ENCODE measurements around the gene SLC25A11.
A peak's percentile ranks its signal among the peaks of the same experiment; 100 is the strongest.

The SLC25A11 gene

DNA sequence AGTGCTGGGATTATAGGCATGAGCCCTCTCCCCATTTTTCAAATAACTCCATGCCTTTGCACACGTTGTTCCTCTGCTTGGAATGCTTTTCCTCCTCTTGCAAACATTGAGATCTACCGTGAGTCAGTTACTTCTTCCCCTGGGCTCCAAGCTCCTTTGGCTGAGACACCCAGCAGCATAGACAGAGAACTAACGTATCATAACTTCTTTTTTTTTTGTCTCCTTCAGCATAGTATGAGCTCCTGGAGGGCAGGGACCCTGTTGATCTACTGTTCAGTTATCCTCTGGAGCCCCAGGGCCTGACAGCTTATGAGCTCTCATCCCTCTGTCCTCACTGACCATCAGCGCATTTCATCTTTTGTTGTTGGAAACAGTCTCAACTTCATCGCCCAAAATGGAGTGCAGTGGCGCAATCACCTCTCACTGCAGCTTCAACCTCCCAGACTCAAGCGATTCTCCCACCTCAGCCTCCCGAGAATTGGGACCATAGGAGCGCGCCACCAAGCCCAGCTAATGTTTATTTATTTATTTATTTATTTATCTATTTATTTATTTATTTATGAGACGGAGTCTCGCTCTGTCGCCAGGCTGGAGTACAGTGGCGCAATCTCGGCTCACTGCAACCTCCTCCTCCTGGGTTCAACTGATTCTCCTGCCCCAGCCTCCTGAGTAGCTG lies 25.6 kb upstream of the SLC25A11 start:
- Histone ChIP-seq H3K4me1 (ENCODE audit: control insufficient read depth, insufficient read depth, low read length) (peaks cover 3% of the 10 kb centered on the region; the same call in 1 of the 2 replicates), H3K36me3 (ENCODE audit: control insufficient read depth, insufficient read depth, low read length) (0 out of 2 replicates have a peak, but pooled peaks cover 5% of the 10 kb centered on the region), H3K9me3 (ENCODE audit: control insufficient read depth, insufficient read depth, low read length) (no peaks in the 10 kb centered on the region), H3K27me3 (ENCODE audit: control insufficient read depth, insufficient read depth, low read length) (no peaks in the 10 kb centered on the region), H3K27ac (ENCODE audit: low read length) (no peak overlapping the region), H3K4me3 (ENCODE audit: low read length) (no peak overlapping the region)
- no CpG with 5 or more reads among the region's 15 CpGs for WGBS (ENCODE audit: insufficient coverage, insufficient read length)
- no peak for DNase-seq (ENCODE audit: low read depth, low spot score)

GRCh38 chr17:4960279-4960922 lies 20.6 kb upstream of the SLC25A11 start:
- H3K9me3 ChIP-seq (ENCODE audit: control insufficient read depth, insufficient read depth, low read length) = no peaks in the 10 kb centered on the region
- no CpG with 5 or more reads among the region's 9 CpGs for WGBS (ENCODE audit: insufficient coverage, insufficient read length)
- H3K27me3 ChIP-seq (ENCODE audit: control insufficient read depth, insufficient read depth, low read length) = no peaks in the 10 kb centered on the region
- 0 out of 2 replicates have a peak, but pooled peaks cover 3% of the 10 kb centered on the region for H3K36me3 ChIP-seq (ENCODE audit: control insufficient read depth, insufficient read depth, low read length)
- no peak overlapping the region for H3K4me3 ChIP-seq (ENCODE audit: low read length)
- H3K27ac ChIP-seq (ENCODE audit: low read length) = no peak overlapping the region
- DNase-seq (ENCODE audit: low read depth, low spot score) = no peak
- peaks cover 5% of the 10 kb centered on the region for H3K4me1 ChIP-seq (ENCODE audit: control insufficient read depth, insufficient read depth, low read length)

DNA sequence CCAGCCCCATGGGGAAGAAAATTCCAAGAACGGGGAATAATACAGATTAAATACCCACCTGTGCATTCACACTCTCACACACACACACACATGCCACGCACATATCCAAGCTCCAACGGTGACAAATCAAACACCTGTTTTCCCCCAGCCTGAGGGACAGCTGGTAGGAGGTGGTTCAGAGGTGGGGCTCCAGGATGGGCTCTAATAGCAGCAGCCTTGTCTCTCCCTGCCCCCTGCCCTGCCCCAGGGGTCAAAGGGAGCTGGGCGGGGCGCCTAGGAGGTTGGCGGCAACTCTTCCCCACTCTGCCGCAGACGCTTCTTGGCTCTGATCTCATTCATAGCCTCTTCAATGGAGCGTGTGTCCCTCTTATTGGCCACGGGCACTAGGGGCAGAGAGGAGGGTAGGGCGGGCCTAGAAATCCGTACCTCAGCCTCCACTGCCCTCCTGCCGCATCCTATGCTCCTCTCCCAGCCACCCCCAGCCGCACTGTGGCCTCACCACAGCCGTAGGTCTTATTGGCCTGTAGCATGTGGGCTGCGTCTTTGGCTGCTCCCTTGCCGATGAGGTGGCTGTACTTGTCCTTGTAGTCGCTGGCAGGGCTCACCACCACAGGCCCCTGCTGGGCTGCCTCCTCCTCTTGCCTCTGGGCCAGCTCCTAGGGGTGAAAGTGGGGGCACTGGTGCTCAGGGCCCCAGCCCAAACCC lies 19.6 kb upstream of the SLC25A11 start:
- Histone ChIP-seq H3K27me3 (ENCODE audit: control insufficient read depth, insufficient read depth, low read length) (no peaks in the 10 kb centered on the region), H3K27ac (ENCODE audit: low read length) (no peak overlapping the region), H3K4me1 (ENCODE audit: control insufficient read depth, insufficient read depth, low read length) (peaks cover 5% of the 10 kb centered on the region), H3K36me3 (ENCODE audit: control insufficient read depth, insufficient read depth, low read length) (0 out of 2 replicates have a peak, but pooled peaks cover 3% of the 10 kb centered on the region), H3K4me3 (ENCODE audit: low read length) (no peak overlapping the region), H3K9me3 (ENCODE audit: control insufficient read depth, insufficient read depth, low read length) (no peaks in the 10 kb centered on the region)
- DNase-seq (ENCODE audit: low read depth, low spot score) = no peak
- no CpG with 5 or more reads among the region's 18 CpGs for WGBS (ENCODE audit: insufficient coverage, insufficient read length)

GRCh38 chr17:4958102-4958501 lies 18.3 kb upstream of the SLC25A11 start:
- Histone ChIP-seq H3K27ac (ENCODE audit: low read length) (no peak overlapping the region), H3K36me3 (ENCODE audit: control insufficient read depth, insufficient read depth, low read length) (0 out of 2 replicates have a peak, but pooled peaks cover 3% of the 10 kb centered on the region), H3K4me1 (ENCODE audit: control insufficient read depth, insufficient read depth, low read length) (peaks cover 5% of the 10 kb centered on the region), H3K9me3 (ENCODE audit: control insufficient read depth, insufficient read depth, low read length) (no peaks in the 10 kb centered on the region), H3K27me3 (ENCODE audit: control insufficient read depth, insufficient read depth, low read length) (no peaks in the 10 kb centered on the region), H3K4me3 (ENCODE audit: low read length) (no peak overlapping the region)
- no peak for DNase-seq (ENCODE audit: low read depth, low spot score)
- no CpG with 5 or more reads among the region's 3 CpGs for WGBS (ENCODE audit: insufficient coverage, insufficient read length)

GRCh38 chr17:4956493-4957061 lies 16.7 kb upstream of the SLC25A11 start:
- no peaks in the 10 kb centered on the region for H3K27me3 ChIP-seq (ENCODE audit: control insufficient read depth, insufficient read depth, low read length)
- DNase-seq (ENCODE audit: low read depth, low spot score) = no peak
- no peak overlapping the region for H3K27ac ChIP-seq (ENCODE audit: low read length)
- no CpG with 5 or more reads among the region's 10 CpGs for WGBS (ENCODE audit: insufficient coverage, insufficient read length)
- H3K4me3 ChIP-seq (ENCODE audit: low read length) = no peak overlapping the region
- peaks cover 5% of the 10 kb centered on the region for H3K4me1 ChIP-seq (ENCODE audit: control insufficient read depth, insufficient read depth, low read length)
- H3K9me3 ChIP-seq (ENCODE audit: control insufficient read depth, insufficient read depth, low read length) = no peaks in the 10 kb centered on the region
- 0 out of 2 replicates have a peak, but pooled peaks cover 3% of the 10 kb centered on the region for H3K36me3 ChIP-seq (ENCODE audit: control insufficient read depth, insufficient read depth, low read length)

DNA sequence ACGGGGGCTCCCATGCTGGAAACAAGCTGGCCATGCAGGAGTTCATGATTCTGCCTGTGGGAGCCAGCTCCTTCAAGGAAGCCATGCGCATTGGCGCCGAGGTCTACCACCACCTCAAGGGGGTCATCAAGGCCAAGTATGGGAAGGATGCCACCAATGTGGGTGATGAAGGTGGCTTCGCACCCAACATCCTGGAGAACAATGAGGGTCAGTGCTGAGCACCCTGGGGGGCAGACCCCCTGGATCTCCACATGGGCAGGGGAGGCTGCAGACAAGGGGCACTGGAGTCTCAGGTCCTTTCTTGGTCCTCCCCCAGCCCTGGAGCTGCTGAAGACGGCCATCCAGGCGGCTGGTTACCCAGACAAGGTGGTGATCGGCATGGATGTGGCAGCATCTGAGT lies 15.2 kb upstream of the SLC25A11 start:
- no peak for DNase-seq (ENCODE audit: low read depth, low spot score)
- no CpG with 5 or more reads among the region's 8 CpGs for WGBS (ENCODE audit: insufficient coverage, insufficient read length)

GRCh38 chr17:4953451-4953961 lies 13.7 kb upstream of the SLC25A11 start:
- WGBS (ENCODE audit: insufficient coverage, insufficient read length) = no CpG with 5 or more reads among the region's 14 CpGs
- Histone ChIP-seq H3K4me1 (ENCODE audit: control insufficient read depth, insufficient read depth, low read length) (0 out of 2 replicates have a peak, but pooled peaks cover 3% of the 10 kb centered on the region), H3K9me3 (ENCODE audit: control insufficient read depth, insufficient read depth, low read length) (no peaks in the 10 kb centered on the region), H3K27ac (ENCODE audit: low read length) (no peak overlapping the region), H3K27me3 (ENCODE audit: control insufficient read depth, insufficient read depth, low read length) (no peaks in the 10 kb centered on the region), H3K4me3 (ENCODE audit: low read length) (no peak overlapping the region), H3K36me3 (ENCODE audit: control insufficient read depth, insufficient read depth, low read length) (no peaks in the 10 kb centered on the region)
- DNase-seq (ENCODE audit: low read depth, low spot score) = no peak

More for the DNA sequence above, 15.2 kb upstream of the SLC25A11 start:
- Histone ChIP-seq H3K4me1 (ENCODE audit: control insufficient read depth, insufficient read depth, low read length) (peaks cover 6% of the 10 kb centered on the region; the same call in 1 of the 2 replicates), H3K36me3 (ENCODE audit: control insufficient read depth, insufficient read depth, low read length) (0 out of 2 replicates have a peak, but pooled peaks cover 3% of the 10 kb centered on the region), H3K27me3 (ENCODE audit: control insufficient read depth, insufficient read depth, low read length) (no peaks in the 10 kb centered on the region), H3K9me3 (ENCODE audit: control insufficient read depth, insufficient read depth, low read length) (no peaks in the 10 kb centered on the region), H3K4me3 (ENCODE audit: low read length) (no peak overlapping the region), H3K27ac (ENCODE audit: low read length) (no peak overlapping the region)

DNA sequence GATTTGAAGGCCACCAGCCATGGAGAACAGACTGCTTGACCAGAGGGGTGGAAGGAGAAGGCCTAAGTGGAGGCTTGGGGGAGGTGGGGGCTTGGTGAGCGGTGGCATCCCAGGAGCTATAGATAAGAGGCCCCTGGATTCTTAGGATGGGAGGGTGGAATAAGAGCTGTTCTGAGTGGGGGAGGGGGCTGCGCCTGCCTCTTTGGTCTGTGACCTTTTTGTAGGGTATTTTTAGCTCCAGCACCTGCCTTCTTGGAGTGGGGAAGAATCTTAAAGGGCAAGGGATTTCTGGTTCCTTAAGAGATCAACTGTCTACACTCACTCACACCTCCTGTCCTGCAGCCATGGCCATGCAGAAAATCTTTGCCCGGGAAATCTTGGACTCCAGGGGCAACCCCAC lies 11.6 kb upstream of the SLC25A11 start:
- no peak for DNase-seq (ENCODE audit: low read depth, low spot score)
- Histone ChIP-seq H3K27me3 (ENCODE audit: control insufficient read depth, insufficient read depth, low read length) (no peaks in the 10 kb centered on the region), H3K4me1 (ENCODE audit: control insufficient read depth, insufficient read depth, low read length) (0 out of 2 replicates have a peak, but pooled peaks cover 3% of the 10 kb centered on the region), H3K4me3 (ENCODE audit: low read length) (no peak overlapping the region), H3K27ac (ENCODE audit: low read length) (no peak overlapping the region), H3K9me3 (ENCODE audit: control insufficient read depth, insufficient read depth, low read length) (no peaks in the 10 kb centered on the region), H3K36me3 (ENCODE audit: control insufficient read depth, insufficient read depth, low read length) (peaks cover 3% of the 10 kb centered on the region)
- WGBS (ENCODE audit: insufficient coverage, insufficient read length) = no CpG with 5 or more reads among the region's 3 CpGs

DNA sequence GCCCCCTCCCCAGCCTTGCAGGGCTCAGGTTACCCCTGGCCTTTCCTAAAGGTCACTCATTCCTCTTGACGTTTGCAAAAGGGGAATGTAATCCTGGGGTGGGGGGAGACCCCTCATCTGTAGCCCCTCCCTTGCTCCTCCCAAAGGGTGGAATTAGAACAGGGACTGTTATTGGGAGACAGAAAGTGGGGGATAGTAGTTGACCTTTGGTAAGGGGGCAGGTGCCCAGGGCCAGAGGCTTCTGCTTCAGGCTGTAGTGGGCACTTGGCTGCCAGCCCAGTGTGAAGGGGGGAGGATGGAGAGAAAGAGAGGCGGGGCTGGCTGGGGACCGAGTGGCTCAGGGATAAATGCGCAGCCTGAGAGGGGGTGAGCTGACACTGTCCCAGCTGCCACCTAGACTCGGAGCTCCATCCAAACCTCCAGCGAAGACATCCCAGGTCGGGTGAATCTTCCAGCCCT lies 10.9 kb upstream of the SLC25A11 start, which contains the start of gene ENO3:
ENO3 (plus strand) TSS at position 374 of the 459 bp plus-strand sequence. CDS start 711 bp downstream, outside the sequence.
- no peaks in the 10 kb centered on the region for H3K27me3 ChIP-seq (ENCODE audit: control insufficient read depth, insufficient read depth, low read length)
- WGBS (ENCODE audit: insufficient coverage, insufficient read length) = no CpG with 5 or more reads among the region's 7 CpGs
- no peak for DNase-seq (ENCODE audit: low read depth, low spot score)
- no peak within 1 kb of the TSS for H3K27ac ChIP-seq (ENCODE audit: low read length)
- peaks cover 9% of the 10 kb centered on the region for H3K36me3 ChIP-seq (ENCODE audit: control insufficient read depth, insufficient read depth, low read length)
- no peaks in the 10 kb centered on the region for H3K9me3 ChIP-seq (ENCODE audit: control insufficient read depth, insufficient read depth, low read length)
- H3K4me1 ChIP-seq (ENCODE audit: control insufficient read depth, insufficient read depth, low read length) = peaks cover 5% of the 10 kb centered on the region; the same call in 1 of the 2 replicates
- peak within 1 kb of the TSS; percentile 42; the same call in 1 of the 2 replicates for H3K4me3 ChIP-seq (ENCODE audit: low read length)

Data from iPS DF 6.9 (cell line).